HepG2 (cell line): Measurements from ENCODE around the gene ATF6. TPM values are rescaled to one million over a fixed set of nuclear protein-coding genes. Genes with fewer than 3 reads are reported as not detected.

ENCODE experiments used
- ATAC-seq: fragments of 200-7000 bp; cut with Tn5 transposase; 3 replicates; pipeline ENCODE4 v1.9.1; 2020; ENCODE audit warnings: mild to moderate bottlenecking, moderate library complexity
- BruUV-seq: library from RNA; stranded (reverse); fragments of 400-500 nt; replicated peaks from 2 replicates; lab custom pipeline; 2021; lab: Mats Ljungman, UMichigan
- CTCF ChIA-PET: fragments of 300-600 bp; formaldehyde crosslinking; extraction: SDS; loops from one replicate; lab custom pipeline; 2021; ENCODE audit warnings: low total read pairs, inconsistent platforms, low intra/inter-chr PET ratio; lab: Yijun Ruan, JAX
- POLR2A ChIA-PET: fragments of 350-600 bp; sonication (Branson Sonifier 250); formaldehyde crosslinking; loops from one replicate; lab custom pipeline; 2020; ENCODE audit warnings: antibody characterized with exemption, inconsistent platforms; lab: Yijun Ruan, JAX
- DNase-seq: peaks from one replicate; pipeline ENCODE4 v3.0.0-alpha.2; 2015; ENCODE audit warnings: low spot score
- FAIRE-seq: peaks from 3 replicates; lab custom pipeline; 2011; peaks lifted over from hg19 to GRCh38; lab: Jason Lieb, UNC
- H2AFZ ChIP-seq: one replicate; pipeline ENCODE4 v1.6.1; 2011; ENCODE audit warnings: low read length, inconsistent platforms
- H3K27ac ChIP-seq: fragments of 300-600 bp; 3 replicates; pipeline ENCODE4 v1.8.0; 2011; ENCODE audit warnings: mixed run types, mild to moderate bottlenecking, mixed read lengths, low read length, inconsistent platforms; ENCODE audit not compliant: insufficient read depth; ENCODE audit errors: extremely low read length
- H3K27me3 ChIP-seq, 2 experiments: fragments of 200-600 bp in 1 of 2; 2 replicates in 1 of 2; 3 replicates in 1 of 2; pipeline versions ENCODE4 v1.6.0 to v1.8.0; 2011; ENCODE audit warnings: low read length in 2 of 2, mild to moderate bottlenecking in 2 of 2, moderate library complexity in 2 of 2, inconsistent platforms in 1 of 2; ENCODE audit not compliant: insufficient read depth in 2 of 2, control insufficient read depth in 1 of 2
- H3K36me3 ChIP-seq, 2 experiments: fragments of 200-600 bp in 1 of 2; replicated peaks in 1 of 2; 2 replicates in 1 of 2; 3 replicates in 1 of 2; pipeline versions ENCODE4 v1.5.1 to v1.8.0; 2011; ENCODE audit warnings: low read length in 2 of 2, inconsistent platforms in 1 of 2; ENCODE audit not compliant: insufficient read depth in 2 of 2, control insufficient read depth in 1 of 2
- H3K4me1 ChIP-seq: 2 replicates; pipeline ENCODE4 v1.5.1; 2012; ENCODE audit warnings: low read length, inconsistent platforms; ENCODE audit not compliant: insufficient read depth
- H3K4me2 ChIP-seq: 2 replicates; pipeline ENCODE4 v1.6.0; 2011; ENCODE audit warnings: low read depth, low read length, inconsistent platforms
- H3K4me3 ChIP-seq, 3 experiments: fragments of 200-600 bp in 1 of 3; sonication (generic), shearing (Covaris generic) in 1 of 3; replicated peaks in 1 of 3; 2 replicates each; pipeline ENCODE4 v1.5.1; 2011 to 2016; ENCODE audit warnings: low read length in 3 of 3, inconsistent platforms in 2 of 3, low read depth in 2 of 3, mild to moderate bottlenecking in 2 of 3, control low read depth in 1 of 3, mixed read lengths in 1 of 3; ENCODE audit not compliant: insufficient read depth in 1 of 3
- H3K79me2 ChIP-seq: one replicate; pipeline ENCODE4 v1.6.1; 2011; ENCODE audit warnings: low read length, inconsistent platforms; ENCODE audit not compliant: insufficient read depth
- H3K9ac ChIP-seq: 2 replicates; pipeline ENCODE4 v1.6.0; 2011; ENCODE audit warnings: mild to moderate bottlenecking, low read depth, low read length, inconsistent platforms; ENCODE audit not compliant: insufficient read depth
- H3K9me3 ChIP-seq: 2 replicates; pipeline ENCODE4 v1.5.1; 2012; ENCODE audit warnings: mild to moderate bottlenecking, low read length
- H4K20me1 ChIP-seq: 2 replicates; pipeline ENCODE4 v1.6.0; 2011; ENCODE audit warnings: inconsistent platforms, mild to moderate bottlenecking, low read length, moderate library complexity; ENCODE audit not compliant: insufficient read depth
- FOXP1 ChIP-seq, 2 experiments: fragments of 450-650 bp in 1 of 2; IDR thresholded peaks; 2 replicates each; pipeline ENCODE4 v1.6.1; 2017 to 2018; ENCODE audit warnings: antibody characterized with exemption in 1 of 2
- HDAC2 ChIP-seq: sonication (generic); formaldehyde crosslinking; IDR thresholded peaks from 2 replicates; pipeline ENCODE4 v1.4.0; 2020; ENCODE audit warnings: missing genetic modification reagents
- MAFF ChIP-seq: IDR thresholded peaks from 2 replicates; pipeline ENCODE4 v1.6.1; 2011; ENCODE audit warnings: low read depth, low read length, improper control_type of control experiment
- MED13 ChIP-seq: sonication (generic); formaldehyde crosslinking; IDR thresholded peaks from 2 replicates; pipeline ENCODE4 v1.5.0; 2020; ENCODE audit warnings: missing genetic modification reagents
- NFIB ChIP-seq: sonication (generic); formaldehyde crosslinking; IDR thresholded peaks from 2 replicates; pipeline ENCODE4 v1.9.0; 2021; ENCODE audit warnings: missing genetic modification reagents, mild to moderate bottlenecking, borderline replicate concordance
- NR2C2 ChIP-seq: sonication (generic); formaldehyde crosslinking; IDR thresholded peaks from 2 replicates; pipeline ENCODE4 v1.4.0; 2020; ENCODE audit warnings: missing genetic modification reagents, mild to moderate bottlenecking, moderate library complexity, borderline replicate concordance
- PHF21A ChIP-seq: sonication (generic); formaldehyde crosslinking; IDR thresholded peaks from 2 replicates; pipeline ENCODE4 v1.5.0; 2020; ENCODE audit warnings: mild to moderate bottlenecking, missing genetic modification reagents
- RFXAP ChIP-seq: sonication (generic); formaldehyde crosslinking; IDR thresholded peaks from 2 replicates; pipeline ENCODE4 v1.4.0; 2020; ENCODE audit warnings: missing genetic modification reagents, borderline replicate concordance
- SSRP1 ChIP-seq: IDR thresholded peaks from 2 replicates; pipeline ENCODE4 v1.6.1; 2016; ENCODE audit warnings: control low read depth
- TCF7L2 ChIP-seq: IDR thresholded peaks from 2 replicates; pipeline ENCODE4 v1.6.1; 2011; ENCODE audit warnings: mild to moderate bottlenecking, low read depth, low read length, moderate library complexity
- THRA ChIP-seq: sonication (generic); formaldehyde crosslinking; IDR thresholded peaks from 2 replicates; pipeline ENCODE4 v1.4.0; 2020; ENCODE audit warnings: missing genetic modification reagents, borderline replicate concordance
- ZBTB8A ChIP-seq: sonication (generic); formaldehyde crosslinking; IDR thresholded peaks from 2 replicates; pipeline ENCODE4 v1.4.0; 2020; ENCODE audit warnings: mild to moderate bottlenecking, low read depth, missing genetic modification reagents, borderline replicate concordance
- ZC3H13 ChIP-seq: sonication (generic); formaldehyde crosslinking; IDR thresholded peaks from 2 replicates; pipeline ENCODE4 v1.8.1; 2023; ENCODE audit warnings: mild to moderate bottlenecking, missing genetic modification reagents, moderate library complexity
- ZNF326 ChIP-seq: sonication (generic); formaldehyde crosslinking; IDR thresholded peaks from 2 replicates; pipeline ENCODE4 v1.4.0; 2020; ENCODE audit warnings: missing genetic modification reagents, borderline replicate concordance
- ZNF335 ChIP-seq: sonication (generic); formaldehyde crosslinking; IDR thresholded peaks from 2 replicates; pipeline ENCODE4 v1.4.0; 2020; ENCODE audit warnings: missing genetic modification reagents
- ZNF431 ChIP-seq: sonication (generic); formaldehyde crosslinking; IDR thresholded peaks from 2 replicates; pipeline ENCODE4 v1.9.0; 2022; ENCODE audit warnings: missing genetic modification reagents, low read depth, mild to moderate bottlenecking, borderline replicate concordance
- ZNF550 ChIP-seq: sonication (generic); formaldehyde crosslinking; IDR thresholded peaks from 2 replicates; pipeline ENCODE4 v1.4.0; 2020; ENCODE audit warnings: mild to moderate bottlenecking, missing genetic modification reagents, borderline replicate concordance
- ZNF792 ChIP-seq: IDR thresholded peaks from 2 replicates; pipeline ENCODE4 v1.6.1; 2016
- WGBS: methylation state at CpG from one replicate; pipeline ENCODE4 v1.1.6; 2017; ENCODE audit warnings: low lambda C conversion rate; 5-methylcytosine and 5-hydroxymethylcytosine counted together
- in situ Hi-C: cut with HindIII; loops from 2 replicates; pipeline ENCODE4 v1.10.0; 2017; ENCODE audit warnings: low pct_unique_long_range_greater_than_20kb; ENCODE audit not compliant: extremely low pct_ligation_motif_present
- intact Hi-C: fragments of 100-400 bp; cut with micrococcal nuclease; formaldehyde crosslinking; loops from one replicate; pipeline ENCODE4 v1.10.0; 2022; ENCODE audit not compliant: unreplicated experiment
- polyA plus RNA-seq, 8 experiments: library from polyadenylated mRNA; depleted of rRNA in 3 of 8; stranded (reverse) in 7 of 8; unstranded in 1 of 8; fragments of >200 nt; fragmentation: Illumina TruSeq in 4 of 8; extraction: Trizol in 4 of 8; gene quantifications; 2 replicates each; pipeline versions ENCODE4 v1.2.1 to v1.2.3, GENCODE V29; 2011 to 2016; ENCODE audit warnings: low read depth in 4 of 8, missing spikeins in 1 of 8, mixed read lengths in 1 of 8; ENCODE audit not compliant: insufficient read depth in 1 of 8
- total RNA-seq, 5 experiments: library from RNA; depleted of rRNA; stranded (reverse); fragments of >200 nt; fragmentation: Illumina TruSeq; extraction: Trizol; gene quantifications; 2 replicates each; pipeline ENCODE4 v1.2.3, GENCODE V29; 2016; ENCODE audit warnings: low read depth in 1 of 5
- TF ChIP-seq, protein P1 (sequence below): IDR thresholded peaks from 2 replicates; pipeline ENCODE4 v1.6.1; 2016; ENCODE audit warnings: low read depth

The ATF6 gene
- total and polyA plus RNA-seq, 2 of the 13 experiments (the other 11 are each of a cell fraction or from before 2014, with no cell fraction given), result 13.2 to 14.5 TPM

- ChIA-PET POLR2A (no interaction called here), CTCF (no interaction called here)
- no peaks in the 10 kb centered on the region for H3K36me3 ChIP-seq
- H3K27ac ChIP-seq, result no peak overlapping the region
- no peak for TF ChIP-seq MAFF
- TF ChIP-seq ZNF550, result no peak
- no peak for TF ChIP-seq ZNF431 (CRISPR knock-in tag)
- TF ChIP-seq RFXAP, result no peak
- TF ChIP-seq ZNF326, result no peak
- no peak for TF ChIP-seq NR2C2 (CRISPR knock-in tag)
- TF ChIP-seq, protein P1, sequence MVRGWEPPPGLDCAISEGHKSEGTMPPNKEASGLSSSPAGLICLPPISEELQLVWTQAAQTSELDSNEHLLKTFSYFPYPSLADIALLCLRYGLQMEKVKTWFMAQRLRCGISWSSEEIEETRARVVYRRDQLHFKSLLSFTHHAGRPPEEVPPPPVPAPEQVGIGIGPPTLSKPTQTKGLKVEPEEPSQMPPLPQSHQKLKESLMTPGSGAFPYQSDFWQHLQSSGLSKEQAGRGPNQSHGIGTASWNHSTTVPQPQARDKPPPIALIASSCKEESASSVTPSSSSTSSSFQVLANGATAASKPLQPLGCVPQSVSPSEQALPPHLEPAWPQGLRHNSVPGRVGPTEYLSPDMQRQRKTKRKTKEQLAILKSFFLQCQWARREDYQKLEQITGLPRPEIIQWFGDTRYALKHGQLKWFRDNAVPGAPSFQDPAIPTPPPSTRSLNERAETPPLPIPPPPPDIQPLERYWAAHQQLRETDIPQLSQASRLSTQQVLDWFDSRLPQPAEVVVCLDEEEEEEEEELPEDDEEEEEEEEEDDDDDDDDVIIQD (CRISPR knock-in tag), result no peak
- TF ChIP-seq SSRP1 (CRISPR knock-in tag), result no peak
- TF ChIP-seq MED13 (CRISPR knock-in tag), result no peak
- TF ChIP-seq THRA (CRISPR knock-in tag), result no peak
- no peak for TF ChIP-seq ZBTB8A (CRISPR knock-in tag)
- no peak for TF ChIP-seq HDAC2 (CRISPR knock-in tag)
- TF ChIP-seq ZNF792, result no peak
- TF ChIP-seq ZC3H13 (CRISPR knock-in tag), result no peak
- no peak for TF ChIP-seq PHF21A (CRISPR knock-in tag)
- TF ChIP-seq NFIB (CRISPR knock-in tag), result no peak
- no peak for TF ChIP-seq TCF7L2
- no peak for TF ChIP-seq FOXP1 (IDR thresholded peaks at IDR 0.05)
- TF ChIP-seq FOXP1 (CRISPR knock-in tag; IDR thresholded peaks at IDR 0.05), result no peak
- TF ChIP-seq ZNF335 (CRISPR knock-in tag), result no peak
- in situ Hi-C loops (no loop called here), intact Hi-C loops (no loop called here)
- FAIRE-seq, result no peak
- no peaks in the 10 kb centered on the region for H3K4me1 ChIP-seq
- H3K27me3 ChIP-seq, result no peaks in the 10 kb centered on the region
- H3K9me3 ChIP-seq, result no peaks in the 10 kb centered on the region
- H3K9ac ChIP-seq, result no peak overlapping the region
- no peak overlapping the region for H3K4me2 ChIP-seq
- no TSS peak for BruUV-seq
- no peaks in the 10 kb centered on the region for H3K79me2 ChIP-seq
- WGBS, result 97% methylated on average over 2 of the region's 2 CpGs
- H2AFZ ChIP-seq, result no peak overlapping the region
- no peak for ATAC-seq
- H3K4me3 ChIP-seq, result no peak overlapping the region
- H4K20me1 ChIP-seq, result no peaks in the 10 kb centered on the region
- DNase-seq, result no peak
Measured at GRCh38 chr1:161902182-161902581, 136.1 kb downstream of the ATF6 start.
